Activated CD8-positive, alpha-beta memory T cell treated with anti-CD3 and anti-CD28 coated beads for 24 hours (primary cell): ENCODE results near the gene PAK1IP1.
A peak's percentile ranks its signal among the peaks of the same experiment; 100 is the strongest.
"Not testable (repeated sequence)": the region's sequence is repeated elsewhere in the genome, so short reads cannot be mapped to it uniquely, and the experiment has no call there.

Experiments used
- DNase-seq: peaks from one replicate; pipeline ENCODE4 v3.0.0-alpha.2; 2020

The PAK1IP1 gene, protein sequence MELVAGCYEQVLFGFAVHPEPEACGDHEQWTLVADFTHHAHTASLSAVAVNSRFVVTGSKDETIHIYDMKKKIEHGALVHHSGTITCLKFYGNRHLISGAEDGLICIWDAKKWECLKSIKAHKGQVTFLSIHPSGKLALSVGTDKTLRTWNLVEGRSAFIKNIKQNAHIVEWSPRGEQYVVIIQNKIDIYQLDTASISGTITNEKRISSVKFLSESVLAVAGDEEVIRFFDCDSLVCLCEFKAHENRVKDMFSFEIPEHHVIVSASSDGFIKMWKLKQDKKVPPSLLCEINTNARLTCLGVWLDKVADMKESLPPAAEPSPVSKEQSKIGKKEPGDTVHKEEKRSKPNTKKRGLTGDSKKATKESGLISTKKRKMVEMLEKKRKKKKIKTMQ

DNA sequence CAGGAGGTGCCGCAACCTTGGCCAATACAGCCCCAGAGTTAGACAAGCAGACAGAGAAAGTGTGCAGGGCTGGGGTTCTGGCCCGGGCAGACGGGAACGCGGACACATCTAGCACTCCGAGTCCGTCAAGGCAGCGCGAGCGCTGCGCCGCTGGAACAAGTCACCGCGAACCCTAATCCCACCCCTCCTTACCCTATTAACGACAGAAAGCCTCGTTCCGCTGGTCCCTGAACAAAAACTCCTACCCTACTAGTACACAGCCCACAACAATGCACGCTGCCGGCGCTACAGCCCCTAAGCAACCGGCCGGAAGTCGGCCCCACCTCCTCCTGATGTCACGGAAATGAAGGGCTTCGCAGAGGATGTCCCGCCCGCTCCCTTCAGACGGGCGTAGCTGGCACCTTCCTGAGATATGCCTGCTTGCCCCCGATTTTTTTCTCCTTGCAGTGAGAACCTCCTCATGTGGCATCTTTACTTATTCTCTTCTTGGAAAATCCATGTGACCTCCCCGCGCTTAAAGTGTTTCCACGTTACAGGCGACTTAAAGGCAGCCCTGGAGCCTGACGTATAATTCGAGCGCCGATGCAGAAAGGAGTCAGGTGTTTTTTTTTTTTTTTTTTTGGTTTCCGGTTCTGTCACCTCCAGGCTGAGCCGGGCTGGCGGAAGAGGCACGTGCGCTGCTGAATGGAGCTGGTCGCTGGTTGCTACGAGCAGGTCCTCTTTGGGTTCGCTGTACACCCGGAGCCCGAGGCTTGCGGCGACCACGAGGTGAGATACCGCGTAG lies at the start of gene PAK1IP1, which contains the start of gene C6orf52:
PAK1IP1 (plus strand) TSS at position 671 of the 784 bp plus-strand sequence; CDS start at position 685, 14 bp downstream.
C6orf52 (minus strand) TSS at position 315 of the 784 bp plus-strand sequence. CDS start 7,066 bp downstream, outside the sequence.
- peak; percentile 96 for DNase-seq

DNA sequence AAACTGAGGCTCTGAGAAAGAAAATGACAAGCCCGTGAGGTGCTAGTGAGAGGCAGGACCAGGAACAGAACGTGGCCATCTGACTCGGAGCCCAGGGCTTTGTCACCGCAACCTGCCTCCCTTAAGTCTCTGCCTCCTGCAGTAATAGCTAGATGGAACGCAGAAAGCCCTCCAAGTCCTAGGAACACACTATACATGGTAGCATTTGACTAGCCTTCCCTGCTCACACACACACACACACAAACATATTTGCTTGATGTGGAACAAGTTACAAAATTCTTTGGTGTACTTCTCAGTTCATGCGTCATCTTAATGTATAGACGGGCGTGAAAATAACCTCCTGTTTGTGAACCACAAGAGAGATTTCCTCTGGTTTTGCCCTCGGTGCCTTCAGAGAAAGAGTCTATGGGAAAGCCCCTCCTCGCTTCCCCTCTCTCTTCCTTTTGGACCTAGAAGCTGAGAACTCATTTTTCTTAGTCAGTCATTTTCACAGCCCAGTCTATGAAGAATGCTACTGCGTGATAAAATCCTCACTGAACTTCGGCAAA lies 39.2 kb upstream of the PAK1IP1 start:
- DNase-seq, result no peak

DNA sequence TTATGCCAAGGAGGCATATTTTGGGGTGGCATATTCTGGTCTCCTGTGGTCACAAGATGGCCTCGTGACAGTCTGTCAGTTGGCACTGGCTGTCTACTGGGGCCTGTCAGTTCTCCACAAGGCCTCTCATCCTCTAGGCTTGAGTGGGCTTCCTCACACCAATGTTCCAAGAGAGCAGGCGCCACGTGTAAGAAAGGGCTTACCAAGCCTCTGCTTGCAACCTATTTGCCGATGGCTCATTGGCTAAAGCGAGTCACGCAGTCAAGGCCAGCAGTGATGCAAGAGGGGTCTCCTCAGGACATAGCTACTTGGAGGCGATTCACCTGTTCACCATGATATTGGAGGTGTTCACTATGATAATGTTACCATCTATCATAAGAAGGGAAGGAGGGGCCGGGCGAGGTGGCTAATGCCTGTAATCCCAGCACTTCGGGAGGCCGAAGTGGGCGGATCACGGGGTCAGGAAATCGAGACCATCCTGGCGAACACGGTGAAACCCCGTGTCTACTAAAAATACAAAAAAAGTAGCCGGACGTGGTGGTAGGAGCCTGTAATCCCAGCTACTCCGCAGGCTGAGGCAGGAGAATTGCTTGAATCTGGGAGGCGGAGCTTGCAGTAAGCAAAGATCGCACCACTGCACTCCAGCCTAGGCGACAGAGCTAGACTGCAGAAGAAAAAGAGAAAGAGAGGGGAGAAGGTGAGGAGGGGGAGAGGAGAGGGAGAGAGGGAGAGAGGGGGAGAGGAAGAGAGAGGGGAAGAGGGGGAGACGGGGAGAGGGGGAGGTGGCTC lies 35.7 kb upstream of the PAK1IP1 start:
- DNase-seq, result no peak

DNA sequence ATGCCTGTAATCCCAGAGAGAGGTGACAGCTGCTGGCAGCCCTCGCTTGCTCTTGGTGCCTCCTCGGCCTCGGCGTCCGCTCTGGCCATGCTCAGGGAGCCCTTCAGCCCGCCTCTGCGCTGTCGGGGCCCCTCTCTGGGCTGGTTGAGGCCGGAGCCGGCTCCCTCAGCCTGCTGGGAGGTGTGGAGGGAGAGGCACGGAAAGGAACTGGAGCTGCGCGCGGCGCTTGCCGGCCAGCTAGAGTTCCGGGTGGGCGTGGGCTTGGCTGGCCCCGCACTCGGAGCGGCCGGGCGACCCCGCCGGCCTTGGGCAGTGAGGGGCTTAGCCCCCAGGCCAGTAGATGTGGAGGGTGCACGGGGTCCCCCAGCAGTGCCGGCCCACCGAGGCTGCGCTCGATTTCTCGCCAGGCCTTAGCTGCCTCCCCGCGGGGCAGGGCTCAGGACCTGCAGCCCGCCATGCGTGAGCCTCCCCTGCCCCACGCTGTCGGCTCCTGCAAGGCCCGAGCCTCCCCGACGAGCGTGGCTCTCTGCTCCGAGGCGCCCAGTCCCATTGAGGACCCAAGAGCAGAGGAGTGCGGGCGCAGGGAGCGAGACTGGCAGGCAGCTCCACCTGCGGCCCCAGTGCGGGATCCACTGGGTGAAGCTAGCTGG lies 34.9 kb upstream of the PAK1IP1 start:
- DNase-seq, result peak; percentile 59

DNA sequence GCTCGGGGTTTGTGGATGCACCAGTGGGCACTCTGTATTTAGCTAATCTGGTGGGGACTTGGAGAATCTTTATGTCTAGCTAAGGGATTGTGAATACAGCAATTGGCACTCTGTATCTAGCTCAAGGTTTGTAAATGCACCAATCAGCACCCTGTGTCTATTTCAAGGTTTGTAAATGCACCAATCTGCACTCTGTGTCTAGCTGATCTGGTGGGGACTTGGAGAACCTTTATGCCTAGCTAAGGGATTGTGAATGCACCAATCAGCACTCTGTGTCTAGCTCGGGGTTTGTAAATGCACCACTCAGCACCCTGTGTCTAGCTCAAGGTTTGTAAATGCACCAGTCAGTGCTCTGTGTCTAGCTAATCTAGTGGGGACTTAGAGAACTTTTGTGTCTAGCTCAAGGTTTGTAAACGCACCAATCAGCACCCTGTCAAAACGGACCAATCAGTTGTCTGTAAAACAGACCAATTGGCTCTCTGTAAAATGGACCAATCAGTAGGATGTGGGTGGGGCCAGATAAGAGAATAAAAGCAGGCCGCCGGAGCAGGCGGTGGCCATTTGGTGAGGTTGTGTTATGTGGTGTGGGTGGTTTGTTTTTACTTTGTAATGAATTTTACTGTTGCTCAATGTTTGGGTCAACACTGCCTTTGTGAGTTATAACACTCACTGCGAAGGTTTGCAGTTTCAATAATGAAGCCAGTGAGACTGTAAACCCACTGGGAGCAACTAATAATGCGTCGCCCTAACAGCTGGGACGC lies 34.2 kb upstream of the PAK1IP1 start:
- DNase-seq, result not testable (repeated sequence)

DNA sequence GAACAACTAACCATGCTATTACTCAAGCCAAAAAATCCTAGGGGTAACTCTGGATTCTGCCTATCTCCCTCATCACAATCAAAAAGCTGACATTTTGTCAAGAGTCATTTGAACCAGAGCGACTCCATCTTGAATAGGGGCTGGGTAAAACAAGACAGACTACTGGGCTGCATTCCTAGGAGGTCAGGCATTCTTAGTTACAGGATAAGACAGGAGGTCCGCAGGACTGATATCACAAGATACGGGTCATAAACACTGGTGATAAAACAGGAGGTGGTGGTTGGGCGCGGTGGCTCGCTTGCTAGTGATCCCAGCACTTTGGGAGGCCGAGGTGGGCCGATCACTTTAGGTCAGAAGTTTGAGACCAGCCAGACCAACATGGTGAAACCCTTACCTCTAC lies 32.6 kb upstream of the PAK1IP1 start:
- no peak for DNase-seq

DNA sequence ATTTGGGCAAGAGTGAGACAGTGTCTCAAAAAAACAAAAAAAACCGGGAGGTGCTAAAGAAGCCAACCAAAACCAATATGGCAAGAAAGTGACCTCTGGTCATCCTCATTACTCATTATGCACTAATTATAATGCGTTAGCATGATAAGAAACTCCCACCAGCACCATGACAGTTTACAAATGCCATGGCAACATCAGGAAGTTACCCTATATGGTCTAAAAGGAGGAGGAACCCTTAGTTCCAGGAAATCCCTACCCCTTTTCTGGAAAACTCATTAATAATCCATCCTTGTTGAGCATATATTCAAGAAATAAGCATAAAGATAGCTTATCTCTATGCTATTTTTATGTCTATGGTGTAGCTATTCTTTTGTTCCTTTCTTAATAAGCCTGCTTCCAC lies 32.0 kb upstream of the PAK1IP1 start:
- no peak for DNase-seq

DNA sequence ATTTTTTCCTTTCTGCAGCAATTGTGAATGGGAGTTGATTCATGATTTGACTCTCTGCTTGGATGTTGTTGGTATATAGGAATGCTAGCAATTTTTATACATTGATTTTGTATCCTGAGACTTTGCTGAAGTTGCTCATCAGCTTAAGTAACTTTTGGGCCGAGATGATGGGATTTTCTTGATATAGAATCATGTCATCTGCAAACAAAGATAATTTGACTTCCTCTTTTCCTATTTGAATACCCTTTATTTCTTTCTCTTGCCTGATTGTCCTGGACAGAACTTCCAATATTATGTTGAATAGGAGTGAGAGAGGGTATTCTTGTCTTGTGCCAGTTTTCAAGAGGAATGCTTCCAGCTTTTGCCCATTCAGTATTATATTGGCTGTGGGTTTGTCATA lies 29.2 kb upstream of the PAK1IP1 start:
- DNase-seq, result not testable (repeated sequence)

DNA sequence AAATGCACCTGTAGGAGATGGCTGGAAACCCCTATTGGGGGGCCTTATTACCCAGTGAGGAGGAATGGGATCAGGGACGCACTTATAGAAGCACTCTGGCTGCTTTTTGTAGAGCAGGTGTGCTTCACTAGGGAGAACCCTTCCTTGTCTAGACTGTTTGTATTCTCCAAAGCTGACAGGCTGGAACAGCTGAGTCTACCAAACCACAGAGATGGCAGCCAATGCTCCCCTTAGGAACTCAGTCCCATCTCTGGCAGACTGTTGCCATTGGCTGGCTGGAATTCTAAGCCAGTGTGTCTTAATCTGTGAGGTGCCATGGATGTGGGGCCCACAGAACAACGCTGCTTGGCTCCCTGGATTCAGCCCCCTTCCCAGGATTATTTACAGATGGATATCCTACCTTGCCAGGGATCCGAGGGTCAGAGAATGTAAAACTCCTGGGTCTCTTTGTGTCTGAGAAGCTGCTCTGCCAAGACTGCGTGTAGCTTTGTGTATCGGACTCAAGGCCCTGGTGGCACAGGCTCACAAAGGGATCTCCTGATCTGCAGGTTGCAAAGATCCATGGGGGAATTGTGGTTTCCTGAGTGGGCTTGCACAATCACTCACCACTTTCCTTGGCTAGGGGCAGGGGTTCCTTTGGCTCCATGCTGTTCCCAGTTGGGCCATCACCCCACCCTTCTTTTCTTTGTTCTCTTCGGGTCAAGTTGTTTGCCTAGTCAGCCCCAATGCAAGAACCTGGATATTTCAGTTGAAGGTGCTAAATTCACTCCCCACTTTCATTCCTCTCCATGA lies 26.4 kb upstream of the PAK1IP1 start:
- no peak for DNase-seq

DNA sequence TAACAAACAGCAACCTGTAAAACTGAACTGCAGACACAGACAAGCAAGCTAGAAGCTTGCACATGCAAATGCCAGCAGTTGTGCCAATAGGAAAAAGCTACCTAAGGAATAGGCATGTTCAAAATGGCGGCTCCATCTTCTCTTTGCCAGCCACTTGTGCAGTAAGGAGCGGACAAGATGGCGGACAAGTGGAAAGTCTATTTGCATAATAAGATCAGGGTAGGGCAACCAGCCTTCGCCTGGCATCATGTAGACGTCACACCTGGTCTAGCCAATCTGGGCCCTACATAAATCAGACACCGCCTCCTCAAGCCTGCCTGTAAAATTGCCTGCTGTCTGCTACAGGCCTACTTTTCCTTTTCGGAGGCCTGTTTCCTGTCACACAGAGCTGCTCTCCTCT lies 18.4 kb upstream of the PAK1IP1 start:
- DNase-seq, result no peak

DNA sequence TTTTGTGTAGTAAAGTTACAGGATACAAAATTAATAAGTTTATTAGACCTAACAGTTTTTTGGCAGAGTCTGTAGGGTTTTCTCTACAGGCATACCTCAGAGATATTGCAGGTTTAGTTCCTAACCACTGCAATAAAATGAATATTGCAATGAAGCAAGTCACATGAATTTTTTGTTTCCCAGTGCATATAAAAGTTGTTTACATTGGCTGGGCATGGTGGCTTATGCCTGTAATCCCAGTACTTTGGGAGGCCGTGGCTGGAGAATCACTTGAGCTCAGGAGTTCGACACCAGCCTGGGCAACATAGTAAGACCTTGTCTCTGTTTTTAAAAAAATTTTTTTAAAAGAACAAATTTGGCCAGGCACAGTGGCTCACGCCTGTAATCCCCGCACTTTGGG lies 16.3 kb upstream of the PAK1IP1 start:
- no peak for DNase-seq

DNA sequence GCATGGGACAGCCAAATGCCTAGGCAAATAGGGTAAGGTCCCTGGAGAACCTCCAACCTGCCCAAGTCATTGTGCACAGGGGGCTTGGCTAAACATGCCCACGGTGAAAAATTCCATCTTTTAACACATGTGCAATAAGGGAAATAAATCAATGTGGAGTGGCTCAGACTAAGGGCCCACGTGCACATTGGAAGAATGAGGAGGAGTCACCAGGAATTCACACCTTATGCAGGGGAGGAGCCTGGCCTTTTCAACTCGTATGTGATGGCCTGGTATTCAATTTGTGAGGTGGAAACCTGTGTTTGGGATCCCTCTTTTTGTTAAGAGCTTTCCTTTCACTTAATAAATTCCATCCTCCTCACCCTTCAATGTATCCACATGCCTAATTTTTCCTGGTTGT lies 13.0 kb upstream of the PAK1IP1 start:
- no peak for DNase-seq

DNA sequence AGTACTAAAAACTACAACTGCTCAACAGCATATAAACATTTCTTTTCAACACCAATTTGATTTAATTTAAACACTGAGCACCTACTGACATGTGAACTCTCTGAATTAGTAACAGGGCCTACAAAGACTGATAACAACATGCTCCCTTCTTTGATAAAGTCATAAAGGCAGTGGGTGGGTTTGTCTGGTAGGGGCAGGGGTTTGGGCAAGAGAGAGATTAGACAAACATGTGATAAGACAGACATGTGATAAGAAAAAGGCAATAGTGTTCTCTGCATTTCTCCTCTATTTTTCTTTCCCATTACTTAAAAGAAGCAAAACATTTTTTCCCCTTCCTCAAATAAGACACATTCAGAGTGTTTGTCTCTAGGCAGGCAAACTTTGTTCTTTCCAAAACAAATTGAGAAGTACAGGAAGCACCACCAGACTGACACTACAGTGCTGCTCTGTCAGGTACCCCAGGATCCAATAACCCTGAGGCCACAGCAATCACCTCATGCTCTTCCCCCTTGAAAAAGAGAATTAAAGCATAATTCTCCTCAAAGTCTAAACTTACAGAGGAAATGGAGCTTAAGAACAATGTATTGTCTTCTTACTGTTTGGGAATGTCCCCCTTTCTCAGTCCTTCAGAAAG lies 12.3 kb upstream of the PAK1IP1 start:
- DNase-seq, result no peak

DNA sequence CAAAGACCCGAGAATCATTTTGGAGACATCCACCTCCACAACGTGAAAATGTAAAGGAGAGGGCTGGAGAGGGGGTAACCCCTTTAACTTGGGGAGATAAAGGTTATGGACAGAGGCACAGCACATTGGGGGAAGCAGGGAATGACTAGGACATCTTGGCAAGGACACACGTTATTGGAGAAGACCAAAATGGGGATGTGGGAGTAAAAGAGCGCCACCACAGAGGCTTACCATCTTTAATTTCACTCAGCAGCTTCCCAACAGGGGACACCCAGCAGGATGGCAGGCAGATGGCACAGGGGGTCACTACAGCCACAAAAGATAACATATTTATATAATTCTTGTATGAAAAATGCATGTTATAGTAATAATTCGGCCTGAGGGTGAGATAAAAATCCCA lies 10.2 kb upstream of the PAK1IP1 start:
- no peak for DNase-seq

DNA sequence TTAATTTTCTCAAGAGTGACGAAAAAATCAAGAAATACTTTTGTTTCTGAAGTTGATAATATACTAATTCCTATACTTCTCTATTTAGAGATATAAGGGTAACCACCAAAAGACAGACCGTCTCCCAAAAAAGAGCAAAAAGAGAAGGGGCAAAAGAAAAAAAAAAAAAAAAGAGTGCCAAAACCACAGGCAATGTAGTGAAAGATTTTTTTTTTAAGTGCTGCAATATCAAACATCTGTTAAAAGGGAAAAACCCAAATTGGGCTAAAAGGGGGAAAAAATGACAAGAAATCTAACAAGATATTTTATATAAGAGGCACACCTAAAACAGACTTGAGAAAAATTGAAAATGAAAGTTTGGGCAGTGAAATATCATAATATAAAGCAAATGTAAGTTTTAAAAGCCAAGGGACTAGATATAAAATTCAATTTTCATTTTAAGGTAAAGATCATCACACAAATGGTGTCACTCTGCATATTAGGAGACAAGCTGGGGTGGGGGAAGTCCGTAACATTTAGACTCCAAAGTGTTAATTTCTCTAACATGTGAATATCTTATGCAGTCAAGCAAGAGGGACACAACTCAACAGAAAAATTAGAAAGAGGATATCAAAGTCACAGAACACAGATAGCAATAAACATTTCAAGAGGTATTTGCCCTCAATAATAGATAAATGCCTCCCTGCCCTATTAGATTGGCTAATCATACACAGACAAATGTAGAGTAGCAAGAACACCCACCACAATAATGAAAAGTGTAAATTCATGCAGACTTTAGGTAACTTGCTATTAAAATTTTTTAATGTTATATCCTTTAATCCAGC lies 9.5 kb upstream of the PAK1IP1 start:
- no peak for DNase-seq

DNA sequence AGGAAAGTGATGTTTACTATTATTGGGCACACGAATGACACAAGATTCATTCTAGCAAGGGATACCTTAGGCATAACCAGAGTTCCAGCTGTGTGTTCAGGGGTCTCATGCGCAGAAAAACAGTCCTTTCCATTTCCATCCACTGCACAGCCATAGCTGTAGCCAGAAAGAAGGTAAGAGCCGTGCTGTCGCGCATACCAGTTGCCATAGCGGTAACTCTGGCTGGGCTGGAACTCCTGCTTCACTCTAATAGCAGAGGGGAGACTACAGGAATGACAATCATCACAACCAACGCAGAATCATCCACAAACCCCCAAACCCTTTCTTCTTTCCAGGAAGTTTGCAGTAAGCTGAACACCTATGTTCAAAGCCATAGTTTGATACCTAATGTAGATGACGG lies 7.9 kb upstream of the PAK1IP1 start:
- DNase-seq, result no peak

DNA sequence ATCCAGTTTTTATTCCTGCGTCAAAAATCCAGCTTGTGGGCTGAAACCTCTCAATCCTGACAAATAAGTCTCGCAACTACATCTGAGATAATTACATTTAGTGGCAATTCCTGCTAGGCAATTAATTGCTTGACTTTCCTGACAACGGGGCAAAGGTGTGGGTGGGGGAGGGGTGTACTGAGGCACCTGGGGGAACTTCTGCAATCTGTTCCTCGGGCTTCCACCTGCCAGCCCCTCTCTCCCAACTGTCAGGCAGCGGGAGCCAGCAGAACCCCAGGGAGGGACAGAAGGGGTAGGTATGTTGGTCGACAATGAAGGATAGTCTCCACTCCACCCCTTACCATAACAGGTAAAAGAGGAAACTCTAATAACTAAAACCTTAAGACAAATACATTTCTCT lies 7.2 kb upstream of the PAK1IP1 start:
- DNase-seq, result no peak

DNA sequence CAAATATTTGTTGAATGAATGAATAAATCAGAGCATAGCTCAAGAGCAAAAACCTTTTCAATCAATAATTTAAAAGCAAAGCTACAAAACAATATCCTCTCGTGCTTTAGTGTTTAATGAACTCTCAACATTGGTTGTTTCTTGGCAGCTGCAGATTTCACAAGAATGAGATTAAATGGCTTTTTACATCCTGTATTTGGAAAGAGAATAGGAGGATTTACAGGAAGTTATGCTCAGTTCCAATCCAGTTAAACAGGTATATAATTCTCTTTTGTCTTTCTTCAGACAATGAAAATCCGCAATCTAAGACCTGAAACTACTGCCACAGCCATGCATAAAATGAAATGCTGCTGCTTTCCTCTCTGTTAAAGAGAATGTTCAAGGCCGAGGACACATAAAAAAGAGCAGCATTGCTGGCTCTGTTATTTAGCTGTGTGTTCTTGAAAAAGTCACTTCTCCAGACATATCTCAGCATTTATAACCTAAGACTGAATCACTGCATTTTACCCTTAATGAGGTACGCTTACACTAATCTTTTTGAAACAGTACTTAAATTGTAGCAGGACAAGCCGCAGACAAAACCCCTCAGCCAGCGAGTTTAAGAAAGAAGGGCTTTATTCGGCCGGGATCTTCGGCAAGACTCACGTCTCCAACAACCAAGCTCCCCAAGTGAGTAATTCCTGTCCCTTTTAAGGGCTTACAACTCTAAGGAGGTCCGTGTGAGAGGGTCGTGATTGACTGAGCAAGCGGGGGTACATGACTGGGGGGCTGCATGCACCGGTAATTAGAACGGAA lies 3.9 kb upstream of the PAK1IP1 start:
- no peak for DNase-seq
